Mucosa of descending colon (tissue), 3 donors: ENCODE results near the gene PRSS16. TPM values are rescaled to one million over a fixed set of nuclear protein-coding genes. Genes with fewer than 3 reads are reported as not detected.

Experiments
- ATAC-seq: fragments of 200-7000 bp; cut with Tn5 transposase; one replicate; pipeline ENCODE4 v1.9.1; 2020; ENCODE audit warnings: mild to moderate bottlenecking, moderate library complexity
- DNase-seq, 3 donors: peaks; one replicate each; pipeline ENCODE4 v3.0.0-alpha.2; 2020
- H3K36me3 ChIP-seq: fragments of 200-600 bp; one replicate; pipeline ENCODE4 v1.8.0; 2021; ENCODE audit warnings: low read depth, mild to moderate bottlenecking
- H3K4me1 ChIP-seq: fragments of 200-600 bp; one replicate; pipeline ENCODE4 v1.8.0; 2021; ENCODE audit warnings: low read depth, mild to moderate bottlenecking
- H3K4me3 ChIP-seq: fragments of 200-600 bp; one replicate; pipeline ENCODE4 v1.8.0; 2021; ENCODE audit warnings: mild to moderate bottlenecking
- H3K9me3 ChIP-seq: fragments of 200-600 bp; one replicate; pipeline ENCODE4 v1.8.0; 2021; ENCODE audit warnings: mild to moderate bottlenecking
- CTCF ChIP-seq: fragments of 200-600 bp; IDR thresholded peaks from one replicate; pipeline ENCODE4 v1.8.0; 2022; ENCODE audit warnings: antibody characterized with exemption, mild to moderate bottlenecking
- intact Hi-C, 2 donors: fragments of 100-400 bp; cut with DNase I in 1 of 2; cut with micrococcal nuclease in 1 of 2; formaldehyde crosslinking; loops; one replicate each; pipeline versions ENCODE4 v1.11.0 to v1.11.1; 2022; cut with DNase I, micrococcal nuclease
- total RNA-seq, 3 donors: library from RNA; stranded (reverse); fragmentation: NEBNext Ultra II Directional in 2 of 3; extraction: Animal tissue kit (Norgen Biotek cat#: 25700) in 2 of 3; gene quantifications; one replicate each; pipeline versions ENCODE4 v1.2.1 to v1.2.4, GENCODE V29; 2021 to 2023
- donor health status: DM: no; HTN: no; CAD: no; lungs with moderate emphysema.
- donor health status: DM: no; HTN: no; CAD: no.
- donor health status: DM: no; HTN: yes; CAD: no.

The PRSS16 gene
- total RNA-seq, 3 donors from 2014 or later, result 13.0 to 32.1 (median 22.4) TPM

DNA sequence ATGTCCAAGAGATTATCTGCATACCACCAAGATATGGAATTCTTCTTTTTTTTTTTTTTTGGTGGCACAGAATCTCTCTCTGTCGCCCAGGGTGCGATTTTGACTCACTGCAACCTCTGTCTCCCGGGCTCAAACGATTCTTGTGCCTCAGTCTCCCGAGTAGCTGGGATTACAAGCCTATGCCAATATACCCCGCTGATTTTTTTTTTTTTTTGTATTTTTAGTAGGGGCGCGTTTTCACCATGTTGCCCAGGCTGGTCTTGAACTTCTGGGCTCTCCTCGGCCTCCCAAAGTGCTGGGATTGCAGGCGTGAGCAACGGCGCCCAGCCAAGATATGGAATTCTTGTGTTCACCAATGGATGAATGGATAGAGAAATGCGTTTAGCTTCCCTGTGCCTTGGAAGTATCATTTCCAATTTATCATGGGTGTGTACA, 33.6 kb downstream of the PRSS16 start:
- no peaks in the 10 kb centered on the region for H3K9me3 ChIP-seq
- ATAC-seq, result no peak

GRCh38 chr6:27281569-27281968, 34.1 kb downstream of the PRSS16 start:
- intact Hi-C loops, result no loop called here
- DNase-seq (no peak), ATAC-seq (no peak)
- no peak for TF ChIP-seq CTCF
- no peaks in the 10 kb centered on the region for H3K4me1 ChIP-seq
- no peak overlapping the region for H3K4me3 ChIP-seq
- H3K36me3 ChIP-seq, result no peaks in the 10 kb centered on the region
- no peaks in the 10 kb centered on the region for H3K9me3 ChIP-seq

More for the DNA sequence above, 33.6 kb downstream of the PRSS16 start:
- no peak for TF ChIP-seq CTCF
- no peaks in the 10 kb centered on the region for H3K4me1 ChIP-seq
- no peaks in the 10 kb centered on the region for H3K36me3 ChIP-seq
- intact Hi-C loops, result no loop called here
- no peak for DNase-seq
- no peak overlapping the region for H3K4me3 ChIP-seq

DNA sequence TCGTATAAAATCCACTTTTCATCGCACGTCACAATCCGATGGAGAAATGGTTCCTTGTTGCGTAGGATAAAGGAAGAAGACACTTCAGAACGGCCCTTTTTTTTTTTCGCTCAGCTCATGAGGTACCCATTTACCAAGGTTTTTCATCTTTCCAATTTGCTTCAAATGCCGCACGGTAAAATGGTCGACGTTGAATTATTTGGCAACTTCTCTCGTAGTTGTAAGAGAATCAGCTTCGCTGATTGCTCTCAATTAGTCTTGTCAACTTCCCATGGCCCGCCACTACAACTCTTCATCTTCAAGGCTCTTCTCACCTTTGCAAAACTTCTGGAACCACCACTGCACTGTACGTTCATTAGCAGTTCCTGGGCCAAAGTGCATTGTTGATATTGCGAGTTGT, 35.8 kb downstream of the PRSS16 start:
- Histone ChIP-seq H3K4me1 (no peaks in the 10 kb centered on the region), H3K9me3 (no peaks in the 10 kb centered on the region), H3K4me3 (no peak overlapping the region), H3K36me3 (no peaks in the 10 kb centered on the region)
- intact Hi-C loops, result no loop called here
- no peak for TF ChIP-seq CTCF
- DNase-seq, result no peak
- ATAC-seq, result no peak

GRCh38 chr6:27286141-27286540, 38.6 kb downstream of the PRSS16 start:
- no peak for ATAC-seq
- TF ChIP-seq CTCF, result no peak
- H3K4me1 ChIP-seq, result no peaks in the 10 kb centered on the region

GRCh38 chr6:27287751-27288135, 40.2 kb downstream of the PRSS16 start:
- ATAC-seq, result no peak

More at GRCh38 chr6:27286141-27286540, 38.6 kb downstream of the PRSS16 start:
- Histone ChIP-seq H3K36me3 (no peaks in the 10 kb centered on the region), H3K4me3 (no peak overlapping the region), H3K9me3 (no peaks in the 10 kb centered on the region)
- intact Hi-C loops, result no loop called here
- no peak for DNase-seq

More at GRCh38 chr6:27287751-27288135, 40.2 kb downstream of the PRSS16 start:
- Histone ChIP-seq H3K36me3 (no peaks in the 10 kb centered on the region), H3K4me1 (no peaks in the 10 kb centered on the region), H3K9me3 (no peaks in the 10 kb centered on the region), H3K4me3 (no peak overlapping the region)
- TF ChIP-seq CTCF, result no peak
- DNase-seq, result no peak
- intact Hi-C loops, result no loop called here
